Measurements from ENCODE around the gene PRDM12.

The PRDM12 gene

GRCh38 chr9:130664251-130665028 is at the start of gene PRDM12:
Gene PRDM12, plus strand, starts transcription at chr9:130664594. Its CDS starts 60 bp downstream, at chr9:130664654.
- DNase-seq (ENCODE audit: extremely low read depth, insufficient read length): no peak
- no peak within 1 kb of the TSS for H3K4me3 ChIP-seq (replicated peaks; ENCODE audit: low read depth, low read length)

DNA sequence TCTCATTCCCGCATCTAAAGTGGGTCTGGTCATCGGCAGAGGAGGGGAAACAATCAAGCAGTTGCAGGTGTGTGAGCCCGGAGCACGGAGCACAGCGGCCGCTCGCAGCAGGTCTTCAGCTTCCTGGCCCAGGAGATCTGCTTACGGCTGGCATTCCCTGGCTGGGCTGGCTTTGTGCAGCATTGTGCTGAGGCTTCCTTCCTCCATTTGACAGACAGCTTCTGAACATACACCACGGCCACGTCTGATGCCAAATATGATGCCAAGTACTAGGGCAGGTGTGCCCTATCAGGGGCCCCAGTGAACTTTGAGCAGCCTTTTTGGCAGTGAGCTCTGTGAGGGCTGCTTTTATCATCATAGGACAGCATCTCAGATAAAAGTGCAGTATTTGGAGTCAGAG is 47.9 kb upstream of the PRDM12 start:
- DNase-seq (ENCODE audit: extremely low read depth, insufficient read length): no peak
- Histone ChIP-seq H3K4me3 (replicated peaks; ENCODE audit: low read depth, low read length) (no peak overlapping the region), H3K36me3 (ENCODE audit: control insufficient read depth, insufficient read depth, low read length) (peaks cover 32% of the 10 kb centered on the region), H3K27me3 (replicated peaks; ENCODE audit: control insufficient read depth, insufficient read depth, low read length) (no peaks in the 10 kb centered on the region)
- no peak for TF ChIP-seq CTCF (IDR thresholded peaks at IDR 0.05; ENCODE audit: insufficient read depth, low read length, poor library complexity, severe bottlenecking)

More at GRCh38 chr9:130664251-130665028, at the start of gene PRDM12:
- no peaks in the 10 kb centered on the region for H3K36me3 ChIP-seq (ENCODE audit: control insufficient read depth, insufficient read depth, low read length)
- no peak for TF ChIP-seq CTCF (IDR thresholded peaks at IDR 0.05; ENCODE audit: insufficient read depth, low read length, poor library complexity, severe bottlenecking)
- peaks cover 3% of the 10 kb centered on the region for H3K27me3 ChIP-seq (replicated peaks; ENCODE audit: control insufficient read depth, insufficient read depth, low read length)

DNA sequence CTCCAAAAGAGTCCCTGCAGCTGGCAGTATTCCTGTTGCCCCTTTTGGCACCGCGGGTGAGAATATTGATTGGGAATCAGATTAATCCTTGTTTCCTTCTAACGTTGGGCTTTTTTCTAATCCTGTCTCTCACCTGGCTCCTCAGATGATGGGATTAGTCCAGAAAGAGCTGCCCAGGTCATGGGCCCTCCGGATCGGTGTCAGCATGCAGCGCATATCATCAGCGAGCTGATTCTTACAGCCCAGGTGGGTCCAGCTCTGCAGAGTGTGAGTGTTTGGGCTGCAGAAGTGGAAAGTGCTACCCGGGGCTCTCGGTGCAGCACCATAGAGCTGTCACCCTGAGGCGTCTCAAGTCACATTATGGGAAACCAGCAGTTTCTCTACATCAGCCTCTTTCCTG is 40.9 kb upstream of the PRDM12 start:
- no peak for TF ChIP-seq CTCF (IDR thresholded peaks at IDR 0.05; ENCODE audit: insufficient read depth, low read length, poor library complexity, severe bottlenecking)
- peaks cover 31% of the 10 kb centered on the region for H3K36me3 ChIP-seq (ENCODE audit: control insufficient read depth, insufficient read depth, low read length)
- no peak for DNase-seq (ENCODE audit: extremely low read depth, insufficient read length)
- H3K27me3 ChIP-seq (replicated peaks; ENCODE audit: control insufficient read depth, insufficient read depth, low read length): no peaks in the 10 kb centered on the region
- no peak overlapping the region for H3K4me3 ChIP-seq (replicated peaks; ENCODE audit: low read depth, low read length)

DNA sequence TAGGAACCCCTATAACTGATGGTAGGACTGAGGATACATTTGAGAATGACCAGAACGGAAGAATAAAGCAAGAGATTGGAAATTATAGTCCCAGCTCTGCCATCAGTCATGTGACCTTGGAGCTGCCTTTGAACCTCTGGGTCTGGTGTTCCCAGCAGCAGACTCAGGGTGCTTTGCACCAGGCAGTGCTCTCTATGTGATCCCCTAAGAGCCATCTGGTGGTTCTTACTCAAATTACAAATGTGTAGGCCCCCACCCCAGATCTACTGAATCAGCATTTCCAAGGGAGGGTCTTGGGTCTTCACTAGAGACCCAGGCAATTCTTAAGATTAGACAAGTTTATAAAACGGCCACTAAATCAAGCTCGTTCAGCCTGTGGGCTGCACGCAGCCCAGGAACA is 40.2 kb upstream of the PRDM12 start:
- Histone ChIP-seq H3K4me3 (replicated peaks; ENCODE audit: low read depth, low read length) (no peak overlapping the region), H3K27me3 (replicated peaks; ENCODE audit: control insufficient read depth, insufficient read depth, low read length) (no peaks in the 10 kb centered on the region), H3K36me3 (ENCODE audit: control insufficient read depth, insufficient read depth, low read length) (peaks cover 26% of the 10 kb centered on the region)
- no peak for TF ChIP-seq CTCF (IDR thresholded peaks at IDR 0.05; ENCODE audit: insufficient read depth, low read length, poor library complexity, severe bottlenecking)
- DNase-seq (ENCODE audit: extremely low read depth, insufficient read length): no peak

DNA sequence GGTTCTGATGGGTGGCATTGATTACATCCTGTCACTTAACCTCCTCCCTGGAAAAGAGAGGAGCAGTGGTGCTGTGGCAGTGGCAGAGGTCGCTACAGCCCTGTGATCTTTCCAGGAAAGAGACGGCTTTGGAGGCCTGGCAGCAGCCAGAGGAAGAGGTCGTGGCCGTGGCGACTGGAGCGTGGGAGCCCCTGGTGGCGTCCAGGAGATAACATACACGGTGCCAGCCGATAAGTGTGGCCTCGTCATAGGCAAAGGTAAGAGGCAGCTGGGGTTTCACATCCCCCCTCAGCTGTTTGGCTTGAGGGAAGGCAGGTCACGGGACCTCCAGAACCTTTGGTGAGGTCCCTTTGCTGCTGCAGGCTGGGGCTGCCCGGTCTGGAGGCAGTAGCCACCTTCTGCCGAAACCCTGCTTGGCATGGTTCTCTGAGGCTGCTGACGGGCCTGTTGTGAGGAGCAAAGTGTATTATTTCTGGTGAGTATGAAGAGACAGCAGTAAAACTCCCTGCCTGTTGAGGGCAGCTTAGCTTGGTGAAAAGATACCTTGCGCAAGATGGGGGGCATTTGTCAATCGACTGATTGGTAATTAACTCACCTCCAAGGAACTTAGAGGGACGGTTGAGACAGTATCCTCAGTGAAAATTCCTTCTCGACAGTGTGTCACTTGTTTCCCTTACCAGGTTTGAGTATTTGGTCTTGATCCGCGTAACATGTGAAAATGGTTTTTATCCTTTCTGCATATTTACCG is 38.0 kb upstream of the PRDM12 start:
- DNase-seq (ENCODE audit: extremely low read depth, insufficient read length): no peak
- Histone ChIP-seq H3K36me3 (ENCODE audit: control insufficient read depth, insufficient read depth, low read length) (peaks cover 33% of the 10 kb centered on the region), H3K4me3 (replicated peaks; ENCODE audit: low read depth, low read length) (no peak overlapping the region), H3K27me3 (replicated peaks; ENCODE audit: control insufficient read depth, insufficient read depth, low read length) (no peaks in the 10 kb centered on the region)
- no peak for TF ChIP-seq CTCF (IDR thresholded peaks at IDR 0.05; ENCODE audit: insufficient read depth, low read length, poor library complexity, severe bottlenecking)

All from GM06990 (cell line).